H9 (cell line): ENCODE results near the gene MGST2. TPM values are rescaled to one million over a fixed set of nuclear protein-coding genes. Genes with fewer than 3 reads are reported as not detected.

Experiments used
- DNase-seq: peaks from one replicate; pipeline ENCODE4 v3.0.0-alpha.2; 2017
- H2AFZ ChIP-seq: one replicate; pipeline ENCODE4 v1.6.1; 2013; ENCODE audit warnings: mild to moderate bottlenecking, low read length, control low read depth, moderate library complexity
- H2AK5ac ChIP-seq: 2 replicates; pipeline ENCODE4 v1.6.1; 2013; ENCODE audit warnings: low read length, control low read depth, mixed read lengths; ENCODE audit not compliant: insufficient read length
- H2BK120ac ChIP-seq: one replicate; pipeline ENCODE4 v1.6.1; 2013; ENCODE audit warnings: low read depth, mild to moderate bottlenecking, low read length, control low read depth, inconsistent platforms; ENCODE audit not compliant: poor library complexity, severe bottlenecking
- H2BK12ac ChIP-seq: 2 replicates; pipeline ENCODE4 v1.6.1; 2013; ENCODE audit warnings: low read length, control low read depth, mixed read lengths, low read depth; ENCODE audit not compliant: insufficient read length
- H2BK15ac ChIP-seq: 2 replicates; pipeline ENCODE4 v1.6.1; 2013; ENCODE audit warnings: low read depth, low read length, control low read depth
- H2BK20ac ChIP-seq: one replicate; pipeline ENCODE4 v1.6.1; 2013; ENCODE audit warnings: low read depth, mild to moderate bottlenecking, low read length, control low read depth, inconsistent platforms; ENCODE audit not compliant: poor library complexity, severe bottlenecking
- H2BK5ac ChIP-seq: 2 replicates; pipeline ENCODE4 v1.6.1; 2013; ENCODE audit warnings: low read length, control low read depth, mixed read lengths; ENCODE audit not compliant: insufficient read length
- H3K14ac ChIP-seq: 2 replicates; pipeline ENCODE4 v1.6.1; 2013; ENCODE audit warnings: low read length, control low read depth; ENCODE audit not compliant: insufficient read depth
- H3K18ac ChIP-seq: 2 replicates; pipeline ENCODE4 v1.6.1; 2013; ENCODE audit warnings: low read depth, mild to moderate bottlenecking, mixed read lengths, low read length, control low read depth; ENCODE audit not compliant: insufficient read length
- H3K23ac ChIP-seq: 2 replicates; pipeline ENCODE4 v1.6.1; 2013; ENCODE audit warnings: low read length, control low read depth, mixed read lengths, low read depth; ENCODE audit not compliant: insufficient read length
- H3K23me2 ChIP-seq: 2 replicates; pipeline ENCODE4 v1.6.1; 2013; ENCODE audit warnings: low read depth, mild to moderate bottlenecking, mixed read lengths, low read length, control low read depth; ENCODE audit not compliant: insufficient read length, poor library complexity, severe bottlenecking
- H3K27ac ChIP-seq: 2 replicates; pipeline ENCODE4 v1.5.1; 2013; ENCODE audit warnings: low read length, control low read depth, mixed read lengths, low read depth; ENCODE audit not compliant: insufficient read length
- H3K27me3 ChIP-seq: 2 replicates; pipeline ENCODE4 v1.6.1; 2013; ENCODE audit warnings: low read length, control low read depth, inconsistent platforms; ENCODE audit not compliant: insufficient read depth
- H3K4ac ChIP-seq: 2 replicates; pipeline ENCODE4 v1.6.1; 2013; ENCODE audit warnings: low read depth, mild to moderate bottlenecking, control low read depth, inconsistent platforms, low read length, moderate library complexity
- H3K4me1 ChIP-seq: 2 replicates; pipeline ENCODE4 v1.6.1; 2013; ENCODE audit warnings: low read length, control low read depth, inconsistent platforms; ENCODE audit not compliant: insufficient read depth
- H3K4me2 ChIP-seq: 2 replicates; pipeline ENCODE4 v1.6.1; 2013; ENCODE audit warnings: low read length, control low read depth, mixed read lengths; ENCODE audit not compliant: insufficient read length, insufficient read depth
- H3K56ac ChIP-seq: 2 replicates; pipeline ENCODE4 v1.6.1; 2013; ENCODE audit warnings: low read depth, mild to moderate bottlenecking, mixed read lengths, low read length, control low read depth; ENCODE audit not compliant: insufficient read length
- H3K79me1 ChIP-seq: 2 replicates; pipeline ENCODE4 v1.6.1; 2013; ENCODE audit warnings: low read depth, mild to moderate bottlenecking, moderate library complexity, low read length, control low read depth, inconsistent platforms; ENCODE audit not compliant: insufficient read depth, poor library complexity, severe bottlenecking
- H3K79me2 ChIP-seq: 2 replicates; pipeline ENCODE4 v1.6.1; 2013; ENCODE audit warnings: low read length, control low read depth, inconsistent platforms; ENCODE audit not compliant: insufficient read depth
- H3K9ac ChIP-seq: 2 replicates; pipeline ENCODE4 v1.6.1; 2013; ENCODE audit warnings: low read length, control low read depth, mixed read lengths; ENCODE audit not compliant: insufficient read length; ENCODE audit errors: extremely low read depth
- H3K9me3 ChIP-seq: one replicate; pipeline ENCODE4 v1.6.1; 2013; ENCODE audit warnings: low read depth, low read length, inconsistent platforms; ENCODE audit not compliant: control insufficient read depth
- H3T11ph ChIP-seq: one replicate; pipeline ENCODE4 v1.6.1; 2013; ENCODE audit warnings: mild to moderate bottlenecking, low read length, control low read depth, inconsistent platforms
- H4K20me1 ChIP-seq: one replicate; pipeline ENCODE4 v1.6.1; 2013; ENCODE audit not compliant: control insufficient read depth, insufficient read length, insufficient read depth
- H4K5ac ChIP-seq: 2 replicates; pipeline ENCODE4 v1.6.1; 2013; ENCODE audit warnings: low read depth, mild to moderate bottlenecking, mixed read lengths, low read length, control low read depth; ENCODE audit not compliant: insufficient read length
- H4K8ac ChIP-seq: replicated peaks from 2 replicates; pipeline ENCODE4 v1.6.1; 2013; ENCODE audit warnings: low read length, control low read depth, mixed read lengths, low read depth; ENCODE audit not compliant: insufficient read length
- H4K91ac ChIP-seq: 2 replicates; pipeline ENCODE4 v1.6.1; 2013; ENCODE audit warnings: low read depth, mild to moderate bottlenecking, moderate library complexity, mixed read lengths, low read length, control low read depth; ENCODE audit not compliant: insufficient read length
- H3K27ac Mint-ChIP-seq, 3 experiments: 2 replicates in 2 of 3; 3 replicates in 1 of 3; pipeline ENCODE4 v1.8.0; 2020 to 2021; ENCODE audit warnings: mixed read lengths in 3 of 3, mild to moderate bottlenecking in 1 of 3, moderate library complexity in 1 of 3
- H3K27me3 Mint-ChIP-seq: 2 replicates; pipeline ENCODE4 v1.8.0; 2021; ENCODE audit warnings: low read depth, mild to moderate bottlenecking, moderate library complexity, mixed read lengths
- H3K36me3 Mint-ChIP-seq, 3 experiments: 2 replicates in 2 of 3; 3 replicates in 1 of 3; pipeline ENCODE4 v1.8.0; 2020 to 2021; ENCODE audit warnings: low read depth in 3 of 3, mixed read lengths in 3 of 3; ENCODE audit not compliant: insufficient read depth in 1 of 3
- H3K4me1 Mint-ChIP-seq, 2 experiments: 2 replicates each; pipeline ENCODE4 v1.8.0; 2020; ENCODE audit warnings: mixed read lengths in 2 of 2
- H3K4me3 Mint-ChIP-seq, 2 experiments: 2 replicates in 1 of 2; 3 replicates in 1 of 2; pipeline ENCODE4 v1.8.0; 2020 to 2021; ENCODE audit warnings: mild to moderate bottlenecking in 2 of 2, mixed read lengths in 2 of 2, moderate library complexity in 1 of 2
- H3K9me3 Mint-ChIP-seq, 2 experiments: 2 replicates in 1 of 2; 3 replicates in 1 of 2; pipeline ENCODE4 v1.8.0; 2020; ENCODE audit warnings: mild to moderate bottlenecking in 2 of 2, mixed read lengths in 2 of 2, moderate library complexity in 1 of 2
- CTCF ChIP-seq: fragments of 200-600 bp; sonication (generic); conservative IDR thresholded peaks from 3 replicates; pipeline ENCODE4 v1.8.0; 2021; ENCODE audit warnings: antibody characterized with exemption, mild to moderate bottlenecking
- WGBS: extraction: QIAGEN DNeasy Blood & Tissue Kit; methylation state at CpG from one replicate; pipeline ENCODE4 v1.1.7; 2013; ENCODE audit warnings: missing lambda C conversion rate, low lambda C conversion rate, mixed read lengths; ENCODE audit not compliant: insufficient read length; ENCODE audit errors: extremely low coverage; 5-methylcytosine and 5-hydroxymethylcytosine counted together
- total RNA-seq: library from RNA; stranded (reverse); gene quantifications from 2 replicates; pipeline ENCODE4 v1.2.1, GENCODE V29; 2021

The MGST2 gene
- total RNA-seq, 1 experiment from 2014 or later = 6.4 TPM

DNA sequence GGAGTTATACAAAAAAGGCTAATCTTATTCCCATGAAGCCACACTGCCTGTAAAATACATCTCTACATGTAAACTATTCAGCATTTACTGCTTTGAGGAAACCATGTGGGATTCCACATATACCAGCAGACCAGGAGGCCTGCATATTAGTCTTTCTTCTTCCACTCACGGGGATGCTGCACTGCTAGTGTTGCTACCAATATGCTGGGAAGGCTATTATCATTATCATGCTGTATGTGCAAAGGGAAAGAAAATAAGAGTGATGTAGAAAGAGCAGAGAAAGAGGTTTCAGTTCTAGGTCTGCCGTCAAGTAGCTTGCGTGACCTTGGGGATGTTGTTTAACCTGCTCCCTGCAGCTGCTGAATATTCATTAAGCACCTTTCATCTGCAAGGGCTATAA lies 61.0 kb downstream of the MGST2 start:
- Histone ChIP-seq H4K20me1 (no peaks in the 10 kb centered on the region), H2BK120ac (no peak overlapping the region), H4K91ac (no peak overlapping the region), H3K9ac (no peak overlapping the region), H2BK5ac (no peak overlapping the region), H3K27me3 (no peaks in the 10 kb centered on the region), H3K23me2 (no peaks in the 10 kb centered on the region), H3K79me1 (no peaks in the 10 kb centered on the region), H3K9me3 (no peaks in the 10 kb centered on the region), H2AK5ac (no peak overlapping the region), H3K4ac (no peak overlapping the region), H3K56ac (no peak overlapping the region), H3K27ac (no peak overlapping the region), H3K79me2 (no peaks in the 10 kb centered on the region), H2BK12ac (no peak overlapping the region), H2BK20ac (no peak overlapping the region), H4K5ac (no peak overlapping the region), H3K23ac (no peak overlapping the region), H2BK15ac (no peak overlapping the region), H4K8ac (no peak overlapping the region), H3K18ac (no peak overlapping the region), H3K4me1 (no peaks in the 10 kb centered on the region), H3K4me2 (no peak overlapping the region), H3T11ph (no peak overlapping the region), H2AFZ (no peak overlapping the region), H3K14ac (no peak overlapping the region)
- DNase-seq = no peak
- no peaks in the 10 kb centered on the region for H3K4me1 Mint-ChIP-seq
- no peak for TF ChIP-seq CTCF
- H3K27me3 Mint-ChIP-seq = peaks cover 3% of the 10 kb centered on the region
- H3K36me3 Mint-ChIP-seq = no peaks in the 10 kb centered on the region
- no CpG with 5 or more reads among the region's 3 CpGs for WGBS
- no peaks in the 10 kb centered on the region for H3K9me3 Mint-ChIP-seq
- H3K27ac Mint-ChIP-seq = no peak overlapping the region
- no peak overlapping the region for H3K4me3 Mint-ChIP-seq
